RCC 7860 (cell line): ENCODE data around the gene IMMP2L.

Experiments used
- DNase-seq: peaks from one replicate; pipeline ENCODE4 v3.0.0-alpha.2; 2015; ENCODE audit warnings: low spot score
- FAIRE-seq: peaks from 2 replicates; lab custom pipeline; 2012; peaks lifted over from hg19 to GRCh38; lab: Jason Lieb, UNC

Gene IMMP2L

DNA sequence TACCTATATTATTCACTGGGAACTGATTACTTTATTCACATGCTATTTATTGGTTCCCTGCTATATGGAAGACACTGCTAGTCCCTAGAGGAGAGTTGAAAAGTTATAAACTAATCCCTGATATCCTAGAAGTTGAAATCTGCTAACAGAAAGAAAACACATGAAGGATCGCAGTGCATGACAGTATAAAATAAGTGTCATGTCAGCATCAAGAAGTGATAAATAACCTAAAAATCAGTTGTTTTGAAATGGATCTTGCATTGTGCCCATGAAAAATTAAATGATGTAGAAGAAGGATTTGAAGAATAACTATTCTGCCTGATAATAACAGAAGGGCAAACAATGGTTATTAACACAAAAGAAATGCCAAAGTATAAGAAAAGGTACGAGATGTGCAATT is 764.6 kb downstream of the IMMP2L start:
- FAIRE-seq, result no peak

DNA sequence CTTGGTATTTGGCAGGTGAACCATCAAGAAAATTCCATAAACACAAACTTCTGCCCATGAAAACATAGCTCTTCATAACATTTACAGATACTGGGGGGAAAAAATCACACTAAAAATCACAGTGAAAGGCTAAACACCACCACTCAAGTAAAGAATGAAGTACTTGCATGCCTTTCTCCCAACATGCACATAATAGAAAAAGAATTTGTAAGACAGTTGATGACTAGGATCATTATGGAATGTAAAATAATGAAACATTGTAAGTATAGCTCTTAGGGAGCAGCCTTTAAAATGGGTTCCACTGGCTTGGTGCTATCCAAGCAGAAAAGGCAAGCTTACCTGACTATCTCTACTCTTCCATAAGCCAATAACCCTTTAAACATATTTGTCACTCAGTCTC is 771.3 kb downstream of the IMMP2L start:
- DNase-seq (no peak), FAIRE-seq (no peak)

More for the DNA sequence above, 764.6 kb downstream of the IMMP2L start:
- no peak for DNase-seq

DNA sequence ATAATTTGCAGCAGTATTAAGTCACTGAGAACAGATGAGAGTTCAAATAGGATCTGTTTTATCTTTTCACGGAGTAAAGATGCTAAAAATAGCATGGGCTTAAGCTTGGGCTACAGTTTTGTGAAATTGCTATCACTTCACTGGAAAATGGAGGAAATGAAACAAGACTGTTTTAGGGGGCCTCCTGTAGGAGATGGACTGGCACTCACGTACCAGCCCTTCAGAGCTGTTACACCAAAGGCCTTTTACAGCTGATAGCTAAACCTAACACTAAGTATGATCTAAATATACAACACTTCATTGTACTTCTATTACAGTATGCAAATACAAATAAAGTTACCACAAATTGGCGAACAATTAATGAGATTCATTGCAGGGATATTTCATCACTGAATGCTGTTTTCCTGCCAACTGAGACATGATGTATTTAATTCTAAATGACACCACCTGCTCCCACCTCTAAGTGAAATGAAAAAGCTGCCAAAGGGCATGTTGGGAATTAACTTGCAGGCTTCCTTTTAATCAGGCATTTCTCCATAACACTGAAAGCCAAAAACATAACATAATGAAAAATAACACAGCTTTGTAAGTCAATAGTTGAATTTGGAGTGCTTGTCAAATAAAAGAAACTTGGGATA is 775.8 kb downstream of the IMMP2L start:
- DNase-seq (no peak), FAIRE-seq (no peak)

DNA sequence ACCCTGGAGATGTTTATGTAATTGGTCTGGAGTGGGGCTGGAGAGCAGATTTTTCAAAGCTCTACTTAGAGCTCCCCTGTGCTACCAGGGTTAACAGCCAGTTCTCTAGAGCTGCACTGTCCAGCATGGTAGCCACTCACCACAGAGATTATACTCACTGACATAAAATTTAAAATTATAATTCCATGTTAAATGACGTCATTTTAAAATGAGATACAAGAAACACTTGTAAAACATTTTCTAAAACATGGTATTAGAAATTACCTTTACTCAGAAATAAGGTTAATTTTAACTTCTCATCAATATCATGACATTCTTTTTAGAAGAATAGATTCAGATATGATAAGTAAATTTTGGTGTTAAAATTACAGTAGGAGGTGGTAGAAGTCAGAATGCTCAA is 777.5 kb downstream of the IMMP2L start:
- FAIRE-seq (no peak), DNase-seq (no peak)

DNA sequence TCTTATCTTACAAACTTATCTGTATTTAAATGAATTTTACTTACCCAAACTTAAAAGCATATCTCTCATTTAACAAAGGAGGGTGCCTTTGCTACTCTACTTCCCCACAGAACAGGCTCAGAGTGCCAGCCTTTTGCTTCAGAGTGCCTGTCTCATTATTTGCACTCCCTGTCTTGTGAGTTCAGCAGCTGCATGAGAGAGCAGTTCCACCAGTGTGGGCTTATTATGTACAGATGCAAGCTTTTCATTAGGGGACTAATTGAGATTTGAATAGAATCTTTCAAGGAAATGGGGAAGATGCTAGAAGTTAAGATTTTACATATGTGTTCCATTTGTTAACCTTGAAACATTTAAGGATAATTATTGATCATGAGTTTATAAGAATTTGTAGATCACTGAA is 781.6 kb downstream of the IMMP2L start:
- DNase-seq, result no peak
- FAIRE-seq, result no peak

DNA sequence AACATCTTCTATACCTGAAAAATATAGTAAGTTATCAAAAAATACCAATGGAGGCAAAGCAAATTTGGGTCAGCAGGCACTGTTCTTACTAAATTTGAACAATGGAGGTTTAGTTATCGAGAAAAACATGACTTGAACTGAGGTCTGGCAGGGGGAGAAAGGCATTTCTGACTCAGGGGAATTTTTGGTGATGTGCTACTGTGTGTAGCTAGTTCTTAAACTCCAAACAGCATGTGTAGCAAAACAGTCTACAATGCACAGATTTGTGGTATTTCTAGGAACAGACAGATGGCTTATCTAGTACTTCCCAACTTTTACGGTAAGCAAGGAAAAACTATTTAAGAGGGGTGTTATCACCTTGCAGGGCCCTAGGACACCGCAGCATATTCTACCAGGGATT is 783.0 kb downstream of the IMMP2L start:
- FAIRE-seq (no peak), DNase-seq (no peak)

DNA sequence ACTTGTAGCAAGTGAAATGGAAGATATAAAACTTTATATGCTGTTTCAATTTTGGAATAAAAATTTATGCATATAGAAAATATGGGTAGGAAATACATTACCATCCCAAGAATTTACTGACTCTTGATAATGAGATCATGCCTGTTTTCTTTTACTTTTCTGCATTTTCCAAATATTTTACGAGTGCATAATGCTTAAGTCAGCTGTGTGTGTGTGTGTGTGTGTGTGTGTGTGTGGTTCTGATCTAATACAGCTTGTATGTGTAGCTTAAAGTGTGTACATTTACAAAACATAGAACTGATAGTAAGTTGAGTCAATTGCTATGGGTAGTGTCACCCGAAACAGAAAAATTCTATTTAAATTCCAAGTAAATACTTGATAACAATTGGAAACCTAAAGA is 787.2 kb downstream of the IMMP2L start:
- FAIRE-seq (no peak), DNase-seq (no peak)

DNA sequence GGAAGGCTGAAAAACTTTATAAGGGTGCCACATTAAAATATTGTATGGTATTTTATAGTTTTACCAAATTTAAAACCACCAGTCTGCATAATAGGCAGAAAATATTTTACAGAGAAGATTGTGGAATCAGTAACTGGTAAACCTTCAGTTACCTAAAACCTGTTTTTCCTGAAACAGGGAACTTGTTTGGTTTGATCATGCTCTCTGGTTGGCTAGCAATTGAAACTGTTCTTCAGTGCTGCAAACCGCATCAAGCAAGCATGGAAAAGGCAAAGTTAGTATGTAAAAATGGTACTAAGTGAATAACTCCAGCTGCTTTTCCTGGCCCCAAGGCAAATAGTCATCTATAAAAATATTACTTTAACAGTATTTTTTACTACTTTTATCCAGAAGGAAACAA is 788.2 kb downstream of the IMMP2L start:
- DNase-seq, result no peak
- FAIRE-seq, result no peak

DNA sequence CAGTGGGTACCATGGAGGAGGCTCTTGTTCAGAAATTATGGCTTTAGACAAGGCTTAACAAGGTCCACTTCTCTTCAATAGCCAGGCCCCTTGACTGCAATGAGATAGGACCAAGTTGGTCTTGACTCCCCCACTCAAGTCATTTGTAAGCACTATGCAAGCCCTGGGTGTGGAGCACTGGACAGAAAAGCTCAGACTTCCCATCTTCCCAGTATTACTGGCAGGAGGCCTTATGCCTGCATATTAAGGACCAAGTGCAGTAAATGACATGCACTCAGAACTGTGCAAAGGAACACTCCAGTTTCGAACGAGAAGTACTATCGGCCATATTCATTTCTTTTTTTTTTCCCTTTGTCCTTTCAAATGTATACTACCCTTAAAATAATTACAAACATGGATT is 789.7 kb downstream of the IMMP2L start:
- DNase-seq (no peak), FAIRE-seq (no peak)

DNA sequence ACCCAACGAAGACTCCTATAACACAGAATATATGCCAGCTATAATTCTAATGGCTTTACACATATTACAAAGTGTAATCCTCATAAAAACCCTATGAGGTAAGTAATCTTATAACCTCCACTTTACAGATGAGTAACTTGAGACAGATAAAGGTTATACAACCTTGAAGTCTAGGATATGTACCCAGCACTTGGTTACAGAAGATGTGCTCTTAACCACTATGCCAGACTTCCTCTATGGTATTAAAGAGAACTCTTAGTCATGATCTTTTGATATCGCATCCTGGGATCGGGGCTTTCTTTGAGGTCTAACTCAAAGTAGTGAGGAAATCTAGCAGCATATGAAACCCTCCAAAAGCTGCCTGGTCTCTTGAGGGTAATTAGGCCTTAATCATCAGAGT is 790.6 kb downstream of the IMMP2L start:
- no peak for FAIRE-seq

DNA sequence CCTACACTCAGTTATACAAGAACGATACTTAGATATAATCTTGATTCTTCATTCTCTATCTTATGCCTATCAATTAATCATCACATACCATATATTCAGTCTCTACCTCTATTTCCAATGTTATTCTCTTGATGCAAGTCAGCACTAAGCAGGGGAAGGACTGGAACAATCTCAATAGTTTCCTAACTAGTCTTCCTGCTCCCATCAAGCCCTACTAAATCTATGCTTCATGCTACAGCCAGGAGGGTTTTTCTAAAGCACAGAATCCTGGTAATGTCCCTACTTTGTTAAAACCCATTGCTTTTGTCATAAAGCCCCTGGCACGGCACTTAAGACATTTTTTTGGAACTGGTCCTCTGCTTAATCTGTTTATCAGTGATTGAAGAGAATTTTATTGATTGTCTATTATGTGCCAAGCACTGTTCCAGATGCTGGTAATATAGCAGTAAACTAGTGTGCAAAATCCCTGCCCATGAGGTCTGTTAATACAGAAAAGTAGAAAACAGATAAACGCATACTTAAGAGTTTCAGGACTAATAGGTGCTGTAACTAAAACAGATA is 794.7 kb downstream of the IMMP2L start:
- FAIRE-seq (no peak), DNase-seq (no peak)

More for the DNA sequence above, 790.6 kb downstream of the IMMP2L start:
- no peak for DNase-seq

DNA sequence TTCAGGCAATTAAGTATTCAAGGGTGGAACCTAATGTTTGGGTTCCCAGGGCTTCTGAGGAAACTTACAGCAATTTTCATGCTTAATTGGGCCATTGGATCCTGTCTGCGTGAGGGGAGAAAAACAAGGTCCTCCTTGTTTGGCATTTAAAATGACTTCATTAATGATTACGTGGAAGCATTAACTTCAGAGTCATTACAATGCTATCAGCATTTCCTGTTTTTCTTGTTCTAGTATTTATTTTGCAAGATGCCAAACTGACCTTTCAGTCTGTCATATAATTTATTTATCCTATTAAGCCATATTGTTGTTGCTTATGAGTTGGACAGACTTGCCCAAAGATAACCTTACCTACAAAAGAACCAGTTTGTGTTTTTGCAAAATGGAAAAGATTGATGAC is 795.4 kb downstream of the IMMP2L start:
- DNase-seq (no peak), FAIRE-seq (no peak)

DNA sequence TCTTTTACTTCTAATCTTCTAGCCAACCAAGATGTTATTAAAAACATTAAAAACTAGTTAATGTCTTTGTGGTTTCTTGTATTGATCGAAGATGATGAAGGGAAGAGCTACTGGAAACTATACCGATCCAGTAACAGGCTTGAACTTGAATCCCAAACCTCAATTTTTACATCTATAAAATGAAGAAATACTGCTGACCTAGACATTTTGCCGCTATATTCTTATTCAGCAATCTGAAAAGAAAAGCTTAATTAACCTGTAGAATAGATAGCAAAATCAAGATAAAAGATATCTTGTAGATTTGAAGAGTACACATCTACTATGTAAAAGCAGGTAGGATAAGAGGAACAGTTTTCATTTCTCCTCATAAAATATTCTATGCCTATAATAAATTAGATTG is 797.4 kb downstream of the IMMP2L start:
- DNase-seq (no peak), FAIRE-seq (no peak)

DNA sequence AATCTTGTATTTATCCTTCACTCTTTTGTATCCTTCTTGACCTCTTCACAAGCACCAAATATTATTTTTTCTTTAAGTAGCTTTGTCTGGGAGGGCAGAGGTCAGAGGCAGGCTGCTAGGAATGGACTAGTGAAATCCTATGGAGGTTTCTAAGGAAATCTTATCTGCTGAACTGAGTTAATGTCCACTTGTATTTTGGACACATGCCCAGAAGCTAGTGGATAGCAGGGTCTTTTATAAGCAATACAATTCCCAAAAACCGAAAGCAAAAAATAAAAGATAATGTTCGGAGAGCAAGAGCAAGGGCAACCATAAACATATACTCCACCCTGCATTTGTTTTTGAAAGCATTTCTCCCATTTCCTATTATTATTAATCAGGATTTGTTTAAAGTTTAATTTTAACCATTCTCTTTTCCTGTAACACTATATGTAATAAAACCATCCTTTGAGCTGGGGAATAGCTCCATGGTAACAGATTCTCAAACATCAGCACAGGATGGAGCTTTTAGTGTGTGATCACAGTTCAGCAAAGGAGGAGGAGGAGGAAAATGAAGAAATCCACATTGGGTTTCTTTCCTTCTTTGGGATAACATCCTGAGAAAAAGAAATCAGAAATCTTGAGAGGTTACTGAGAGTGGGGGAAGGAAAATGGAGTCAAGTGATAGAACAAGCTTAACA is 799.6 kb downstream of the IMMP2L start:
- DNase-seq, result no peak
- no peak for FAIRE-seq

DNA sequence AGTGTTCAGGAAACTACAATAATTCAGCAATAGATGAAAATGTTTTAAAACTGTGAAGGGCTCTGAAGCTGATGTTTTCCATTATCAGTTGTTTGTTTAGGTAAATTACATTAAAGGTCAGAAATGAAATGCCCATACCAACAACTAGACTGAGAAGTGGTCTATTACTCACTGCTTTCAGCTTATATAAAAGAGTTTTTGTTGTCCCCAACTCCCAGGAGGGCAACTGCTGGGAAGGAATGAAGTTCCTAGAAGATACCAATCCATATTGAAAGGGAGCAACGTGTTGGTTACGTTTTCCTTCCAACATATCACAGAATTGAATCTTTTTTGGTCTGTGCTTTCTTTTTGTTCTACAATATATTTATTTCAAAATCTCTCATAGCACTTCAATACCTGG is 802.0 kb downstream of the IMMP2L start:
- DNase-seq (no peak), FAIRE-seq (no peak)

DNA sequence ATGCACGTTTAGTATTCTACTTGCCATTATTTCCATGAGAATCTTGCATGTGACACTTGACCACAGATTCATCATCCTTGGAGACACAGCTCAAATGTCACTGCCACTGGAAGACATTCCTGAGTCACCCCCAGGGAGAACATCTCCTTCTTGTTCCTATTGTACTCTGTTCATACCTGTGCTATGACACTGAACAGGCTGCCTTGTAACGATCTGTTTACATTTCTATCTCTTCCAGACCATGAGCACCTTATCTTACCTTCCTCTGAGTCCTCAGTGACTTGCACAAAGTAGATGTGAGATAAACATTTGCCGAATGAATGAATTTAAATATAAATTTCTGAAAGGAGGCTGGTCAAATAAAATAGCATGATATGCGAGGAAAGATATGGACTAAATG is 803.2 kb downstream of the IMMP2L start:
- DNase-seq (no peak), FAIRE-seq (no peak)

DNA sequence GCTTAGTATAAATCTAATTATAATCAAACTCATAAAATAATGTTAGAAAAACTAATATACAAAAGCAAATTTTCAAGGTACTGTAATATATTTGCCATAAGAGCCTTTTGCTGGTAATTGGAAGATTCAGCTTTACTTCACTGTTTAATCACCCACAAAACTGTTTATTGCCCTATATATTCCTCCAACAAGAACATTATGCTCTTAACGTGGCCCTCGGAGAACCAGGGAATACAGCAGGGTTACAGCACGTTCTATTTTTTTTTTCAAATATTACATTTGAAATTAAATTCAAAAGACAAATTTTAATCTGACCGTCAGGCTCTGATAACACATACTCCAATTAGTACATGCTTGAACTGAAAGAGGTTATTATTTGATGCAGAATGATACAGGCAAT is 807.6 kb downstream of the IMMP2L start:
- DNase-seq (no peak), FAIRE-seq (no peak)

DNA sequence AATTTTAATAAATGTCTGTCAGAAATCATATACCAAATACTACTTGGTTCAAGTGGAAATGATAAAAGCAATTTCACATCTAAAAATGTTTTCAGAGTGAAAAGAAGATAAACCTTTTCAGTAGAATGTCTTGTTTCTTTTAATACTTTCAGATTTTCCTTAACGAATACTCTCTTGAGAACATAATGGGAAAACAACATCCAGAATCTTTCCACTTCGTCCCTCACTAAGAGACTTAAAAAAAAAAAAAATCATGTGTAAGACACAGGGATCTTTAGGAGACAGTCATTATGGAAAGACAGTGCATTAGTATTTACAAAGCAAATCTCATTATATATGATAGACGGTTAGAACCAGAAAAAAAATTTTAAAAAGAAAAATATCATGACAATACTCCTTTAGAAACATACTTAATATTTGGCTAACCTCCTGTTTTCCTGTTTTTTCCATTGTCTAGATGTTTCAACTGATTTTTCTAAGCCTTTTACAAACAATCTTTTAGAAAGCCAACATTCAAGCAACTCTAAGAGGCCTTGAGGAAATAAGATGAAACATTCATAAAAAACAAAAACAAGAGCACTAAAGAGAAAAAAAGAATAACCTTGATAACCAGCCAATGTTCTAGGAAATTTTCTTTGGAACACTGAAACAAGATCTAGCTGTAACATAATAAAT is 811.2 kb downstream of the IMMP2L start:
- FAIRE-seq (no peak), DNase-seq (no peak)

DNA sequence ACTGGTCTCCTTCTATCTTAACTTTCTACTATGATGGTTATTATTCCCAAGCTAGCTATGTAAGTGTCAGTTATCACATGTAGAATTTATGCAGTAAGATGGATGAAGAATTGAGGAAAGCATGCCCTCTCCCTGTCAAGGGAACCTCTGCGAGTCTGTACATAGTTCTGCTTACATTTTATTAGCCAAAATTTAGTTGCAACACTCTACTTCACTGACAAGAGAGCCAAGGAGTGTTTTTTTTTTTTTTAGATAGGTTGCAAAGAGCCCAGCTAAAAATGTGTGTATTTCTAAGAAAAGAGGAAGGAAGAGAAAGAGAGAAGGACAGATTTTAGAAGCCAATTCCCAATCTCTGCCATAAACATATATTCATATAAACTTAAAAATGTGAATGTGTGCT is 829.1 kb downstream of the IMMP2L start:
- FAIRE-seq, result no peak
- DNase-seq, result no peak

DNA sequence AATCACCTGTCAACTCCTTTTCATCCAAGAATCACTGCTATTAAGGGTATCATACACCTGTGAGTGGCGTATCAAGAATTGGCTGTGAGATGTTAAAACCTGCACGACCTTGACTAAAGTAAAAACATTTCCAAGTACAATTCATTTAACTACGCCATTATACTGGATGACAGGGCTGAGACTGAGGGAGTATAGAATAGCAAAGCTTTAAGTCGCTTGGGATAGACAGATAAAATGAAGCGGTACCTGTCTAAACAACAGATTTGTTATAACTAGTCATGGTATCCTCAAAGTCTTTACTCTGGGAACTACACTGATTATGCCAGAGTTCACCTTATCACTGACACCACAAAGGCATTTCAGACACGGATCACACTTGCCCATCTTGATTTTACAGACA is 837.5 kb downstream of the IMMP2L start:
- DNase-seq (no peak), FAIRE-seq (no peak)

DNA sequence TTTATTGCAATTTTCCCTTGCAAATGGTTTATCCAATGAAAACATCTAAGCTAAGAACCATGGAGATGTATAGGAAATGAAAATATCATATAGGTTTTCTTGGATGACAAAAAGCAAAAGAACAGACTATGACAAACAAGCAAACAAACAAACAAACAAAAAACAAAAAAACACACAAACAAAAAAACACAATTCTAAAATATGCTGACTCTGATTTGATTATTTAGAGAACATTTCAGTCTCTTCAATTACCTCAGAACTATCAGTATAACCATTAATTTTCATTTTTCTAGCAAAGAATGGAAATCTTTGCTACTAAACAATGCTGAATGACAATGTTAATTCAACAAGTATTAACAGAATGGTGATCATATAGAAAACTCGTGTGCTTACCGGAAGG is 840.9 kb downstream of the IMMP2L start:
- DNase-seq (no peak), FAIRE-seq (no peak)

DNA sequence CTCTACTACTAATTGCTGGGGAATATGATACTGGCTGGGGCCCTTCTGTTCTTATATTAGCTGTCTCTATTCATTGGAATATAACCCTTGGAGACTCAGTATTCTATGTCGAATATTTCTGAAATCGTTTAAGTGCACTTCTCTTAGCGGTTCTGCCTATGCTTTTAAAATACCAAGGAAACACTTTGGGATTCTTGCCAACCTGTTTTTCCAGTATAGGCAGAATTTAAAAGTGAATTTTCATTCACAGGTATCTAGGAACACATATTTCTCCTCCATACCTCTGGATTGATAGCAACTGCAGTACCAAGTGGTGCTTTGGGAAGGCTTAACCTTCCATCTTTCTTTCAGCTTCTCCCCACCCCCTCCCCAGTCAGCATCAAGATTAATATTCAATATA is 841.7 kb downstream of the IMMP2L start:
- FAIRE-seq, result no peak

More for the DNA sequence above, 841.7 kb downstream of the IMMP2L start:
- no peak for DNase-seq
